ENCODE data around the gene TCF7L2.

The TCF7L2 gene

GRCh38 chr10:112949143-112949823, 764 bp upstream of the TCF7L2 start:
- no peak for TF ChIP-seq CTCF (IDR thresholded peaks at IDR 0.05)

GRCh38 chr10:112950714-112951358, 789 bp downstream of the TCF7L2 start:
- TF ChIP-seq CTCF (IDR thresholded peaks at IDR 0.05) = no peak

- no peak for TF ChIP-seq CTCF (IDR thresholded peaks at IDR 0.05)
Observed at GRCh38 chr10:112951359-112952281, 1.6 kb downstream of the TCF7L2 start.

- no peak for TF ChIP-seq CTCF (IDR thresholded peaks at IDR 0.05)
Observed at GRCh38 chr10:112952282-112953173, 2.5 kb downstream of the TCF7L2 start.

GRCh38 chr10:112953174-112954159, 3.4 kb downstream of the TCF7L2 start:
- no peak for TF ChIP-seq CTCF (IDR thresholded peaks at IDR 0.05)

- TF ChIP-seq CTCF (IDR thresholded peaks at IDR 0.05) = no peak
Observed at GRCh38 chr10:112954974-112955581, 5.0 kb downstream of the TCF7L2 start.

All from LNCAP (cell line).